NCI-H1048 (cell line): ENCODE data around the gene GARS1.

Source experiments
- DNase-seq: peaks from one replicate; lab custom pipeline; 2025; lab: John Stamatoyannopoulos, UW

GARS1 gene

GRCh38 chr7:30681815-30682211, 87.1 kb downstream of the GARS1 start:
- DNase-seq: no peak

- no peak for DNase-seq
Measured at GRCh38 chr7:30682212-30683083, 87.8 kb downstream of the GARS1 start, which contains the start of gene CRHR2. CRHR2 (minus strand) TSS chr7:30682456; CDS start chr7:30682280, 176 bp downstream.

- no peak for DNase-seq
Measured at GRCh38 chr7:30683306-30683705, 88.6 kb downstream of the GARS1 start.
